GM12892 (cell line): Measurements from ENCODE around the gene ZC2HC1B.

Experiments
- POLR2A ChIP-seq: IDR thresholded peaks from 2 replicates; pipeline ENCODE4 v1.6.1; 2011; ENCODE audit warnings: low read depth, low read length, control low read depth
- TAF1 ChIP-seq: IDR thresholded peaks from 2 replicates; pipeline ENCODE4 v1.6.1; 2011; ENCODE audit warnings: low read depth, mild to moderate bottlenecking, control low read depth, low read length, borderline replicate concordance

DNA sequence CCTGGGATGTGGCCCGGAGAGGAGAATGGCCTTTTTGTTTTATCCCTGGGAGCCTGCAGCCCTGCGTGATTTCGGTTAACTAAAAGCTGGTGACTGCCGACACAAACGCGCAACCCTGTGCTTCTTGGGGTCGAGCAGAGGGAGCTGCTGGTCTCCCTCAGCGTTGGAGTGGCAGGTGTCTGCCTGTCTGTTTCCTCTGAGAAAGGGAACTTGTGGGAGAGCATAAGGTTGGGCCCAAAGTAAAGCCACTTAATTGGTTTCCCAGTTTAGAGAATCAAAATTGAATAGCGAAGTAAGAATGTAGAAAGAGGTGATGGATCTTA, 20.6 kb upstream of the ZC2HC1B start:
- no peak for TF ChIP-seq POLR2A
- no peak for TF ChIP-seq TAF1
